Inflammatory macrophage treated with lipopolysaccharide for 4 hours (primary cell): ENCODE measurements around the gene SOX6.

Experiments used
- DNase-seq: peaks from one replicate; pipeline ENCODE4 v3.0.0-alpha.2; 2020

Gene SOX6

GRCh38 chr11:16262645-16262955, 93.7 kb downstream of the SOX6 start:
- no peak for DNase-seq

DNA sequence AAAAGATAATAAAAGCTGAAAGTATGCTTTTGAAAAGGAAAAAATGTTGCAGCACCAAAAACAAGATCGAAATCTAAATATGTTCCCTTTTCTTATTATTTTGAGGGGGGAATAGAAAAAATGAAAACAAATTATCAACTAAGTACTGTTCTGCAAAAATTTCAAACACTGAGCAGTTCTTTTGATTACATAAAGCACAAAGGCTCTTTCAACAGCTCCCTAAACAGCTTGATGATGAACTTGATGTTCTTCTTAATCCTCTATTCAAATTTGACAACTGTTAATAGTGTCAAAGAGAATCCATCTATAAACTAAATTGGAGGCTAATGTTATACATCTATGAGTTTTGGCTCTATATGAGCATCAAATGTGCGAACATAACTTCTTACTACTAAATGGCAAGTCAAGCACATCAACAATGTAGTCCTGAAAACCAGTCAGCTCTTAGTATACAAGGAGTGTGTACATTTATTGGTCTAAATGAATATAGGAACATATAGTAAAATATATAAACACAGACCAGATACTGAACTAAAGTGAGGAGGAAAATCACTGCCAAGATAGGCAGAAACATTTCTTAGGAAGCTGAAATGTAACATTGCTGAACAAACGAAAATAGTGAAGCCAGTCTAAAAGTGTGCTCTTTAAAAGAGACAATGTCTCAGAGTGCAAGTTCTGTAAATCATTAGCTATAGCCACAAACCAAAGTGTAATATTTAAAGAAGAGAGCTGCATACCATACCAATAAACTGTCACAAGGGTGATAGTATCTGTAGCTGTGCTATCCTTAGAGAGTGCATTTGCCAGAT, 94.3 kb downstream of the SOX6 start:
- DNase-seq, result no peak

- DNase-seq, result no peak
These were observed 104.0 kb downstream of the SOX6 start for GRCh38 chr11:16252373-16252772.

DNA sequence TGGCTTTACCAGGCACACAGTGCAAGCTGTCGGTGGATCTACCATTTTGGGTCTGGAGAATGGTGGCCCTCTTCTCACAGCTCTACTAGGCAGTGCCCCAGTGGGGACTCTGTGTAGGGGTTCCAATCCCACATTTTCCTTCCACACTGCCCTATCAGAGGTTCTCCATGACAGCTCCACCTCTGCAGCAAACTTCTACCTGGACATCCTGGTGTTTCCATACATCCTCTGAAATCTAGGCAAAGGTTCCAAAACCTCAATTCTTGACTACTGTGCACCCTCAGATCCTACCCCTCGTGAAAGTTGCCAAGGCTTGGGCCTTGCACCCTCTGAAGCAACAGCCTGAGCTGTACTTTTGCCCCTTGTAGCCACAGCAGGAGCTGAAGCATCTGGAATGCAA, 108.1 kb downstream of the SOX6 start:
- DNase-seq, result no peak

DNA sequence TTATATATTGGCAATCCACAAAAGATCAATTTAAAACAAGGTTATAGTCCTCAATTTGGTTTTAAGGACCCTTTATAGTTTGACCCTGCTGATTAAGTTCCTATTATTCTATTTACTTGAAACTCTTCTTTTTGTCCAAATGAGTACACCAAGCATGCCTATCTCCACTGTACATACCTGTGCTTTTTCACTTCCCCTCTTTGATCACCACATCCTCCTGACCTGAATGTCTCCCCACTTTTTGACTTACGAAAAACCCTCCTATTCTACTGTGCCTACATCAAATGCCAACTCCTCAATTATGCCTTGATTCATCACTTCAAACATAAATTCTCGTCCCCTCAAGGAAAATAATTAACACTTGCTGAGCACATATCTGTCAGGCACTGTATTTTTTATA, 113.5 kb downstream of the SOX6 start:
- no peak for DNase-seq

DNA sequence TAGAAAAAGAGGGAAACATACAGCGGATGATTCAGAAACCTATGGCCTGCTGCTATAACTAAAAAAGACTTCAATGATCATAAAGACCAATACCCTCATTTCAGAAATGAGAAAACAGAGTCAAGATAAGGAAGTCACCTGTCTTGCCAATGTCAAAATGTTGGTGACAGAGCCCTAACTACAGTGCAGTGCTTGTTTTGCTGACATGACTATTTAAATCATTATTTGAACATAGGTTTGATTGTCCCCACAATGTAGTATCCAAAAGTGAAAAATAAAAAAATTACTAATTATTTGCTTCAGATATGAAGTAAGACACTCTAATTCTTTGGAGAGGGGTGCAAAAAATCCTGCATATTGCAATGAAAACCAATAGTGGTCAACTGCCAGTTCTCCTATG, 115.7 kb downstream of the SOX6 start:
- DNase-seq, result no peak

GRCh38 chr11:16239141-16240105, 116.9 kb downstream of the SOX6 start:
- DNase-seq, result no peak

DNA sequence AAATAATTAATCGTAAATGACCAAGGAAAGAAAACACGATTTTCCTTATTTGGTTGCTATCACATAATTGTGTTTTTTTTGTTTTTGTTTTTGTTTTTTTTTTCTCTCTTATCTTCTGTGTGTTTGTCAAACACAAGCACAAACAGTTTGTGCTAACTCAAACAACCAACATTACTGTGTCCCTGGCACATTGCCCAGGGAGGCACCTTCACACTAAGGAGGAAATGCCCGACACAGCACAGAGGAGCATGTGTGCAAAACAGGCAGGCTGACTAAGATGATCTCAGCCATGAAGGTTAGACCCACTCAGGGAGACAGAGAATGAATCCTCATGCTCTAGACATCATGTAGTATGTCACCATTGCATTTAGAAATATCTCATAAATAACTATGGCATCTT, 130.1 kb downstream of the SOX6 start:
- no peak for DNase-seq

DNA sequence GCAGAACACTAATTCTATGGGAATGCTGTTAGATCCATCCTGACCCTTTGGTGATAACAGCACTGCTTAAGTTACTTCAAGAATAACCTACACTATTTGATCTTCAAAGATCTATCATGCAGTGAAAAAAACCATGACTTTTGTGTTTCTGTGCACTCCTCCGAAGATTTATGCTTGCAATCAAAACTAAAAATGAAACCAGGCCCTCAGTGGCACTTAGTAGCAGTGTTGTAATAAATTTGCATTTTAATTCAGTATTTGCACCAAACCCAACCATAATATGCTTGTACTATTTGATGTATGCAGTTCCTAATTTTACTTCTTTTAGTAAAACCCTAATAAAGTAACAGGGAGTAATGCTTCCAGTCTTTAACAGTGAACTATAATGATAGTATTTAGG, 130.7 kb downstream of the SOX6 start:
- no peak for DNase-seq

GRCh38 chr11:16223558-16223957, 132.8 kb downstream of the SOX6 start:
- no peak for DNase-seq

DNA sequence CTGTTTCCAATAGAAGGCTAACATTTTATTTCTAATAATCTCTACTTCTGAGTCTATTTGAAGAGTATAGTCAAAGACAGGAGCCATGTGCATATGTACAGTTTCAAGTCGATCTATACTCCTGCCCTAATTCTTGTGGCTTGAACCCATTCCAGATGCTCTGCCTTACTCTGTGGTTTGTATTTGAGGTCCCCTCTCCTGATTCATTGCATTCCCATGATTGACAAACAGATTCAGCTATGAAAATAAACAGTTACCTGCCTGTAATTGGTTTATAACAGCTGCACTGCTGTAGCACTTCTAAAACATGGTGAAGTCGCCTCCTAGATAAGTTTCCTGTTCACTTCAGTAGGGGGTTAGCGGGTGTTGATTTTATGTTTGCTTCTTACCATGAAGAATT, 138.7 kb downstream of the SOX6 start:
- no peak for DNase-seq

DNA sequence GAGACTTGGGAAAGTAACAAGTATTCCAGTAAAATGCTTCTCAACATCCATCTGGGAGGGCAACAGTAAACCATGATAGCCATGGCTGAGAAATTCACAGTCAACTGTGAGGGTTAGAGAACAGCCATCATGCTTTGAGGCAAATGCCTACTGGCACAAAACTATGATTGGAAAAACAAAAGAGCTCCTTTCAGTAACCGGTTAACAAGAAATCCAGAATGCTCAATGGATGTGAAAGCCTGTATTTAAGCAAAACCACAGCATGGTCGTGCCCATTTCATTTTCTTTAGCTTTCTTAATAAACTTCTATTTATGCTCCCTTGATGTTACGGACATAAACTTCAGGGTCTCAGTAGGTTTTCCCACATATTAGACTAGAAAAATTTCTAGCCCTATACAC, 139.5 kb downstream of the SOX6 start:
- DNase-seq, result no peak

DNA sequence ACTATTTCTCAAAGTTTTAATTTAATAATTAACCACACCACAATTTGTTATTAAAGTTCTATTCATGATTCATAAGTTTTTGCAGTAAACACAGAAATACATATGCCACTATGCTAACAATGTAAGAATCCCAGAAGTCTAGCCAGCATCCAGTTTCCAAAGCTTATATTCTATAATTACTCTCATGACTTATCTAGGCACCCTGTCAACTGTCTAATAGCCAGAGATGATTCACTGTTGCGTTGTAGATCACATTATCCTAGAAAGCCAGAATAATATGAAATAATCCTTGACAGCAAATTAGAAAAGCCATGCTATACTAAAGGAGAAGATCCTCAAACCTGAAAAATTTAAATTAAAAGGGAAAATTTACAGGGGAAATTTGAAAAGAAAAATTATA, 141.0 kb downstream of the SOX6 start:
- DNase-seq, result no peak

GRCh38 chr11:16211407-16211806, 144.9 kb downstream of the SOX6 start:
- no peak for DNase-seq

- DNase-seq, result no peak
These were observed 152.1 kb downstream of the SOX6 start for GRCh38 chr11:16204261-16204660.

GRCh38 chr11:16195651-16196050, 160.7 kb downstream of the SOX6 start:
- DNase-seq, result no peak

DNA sequence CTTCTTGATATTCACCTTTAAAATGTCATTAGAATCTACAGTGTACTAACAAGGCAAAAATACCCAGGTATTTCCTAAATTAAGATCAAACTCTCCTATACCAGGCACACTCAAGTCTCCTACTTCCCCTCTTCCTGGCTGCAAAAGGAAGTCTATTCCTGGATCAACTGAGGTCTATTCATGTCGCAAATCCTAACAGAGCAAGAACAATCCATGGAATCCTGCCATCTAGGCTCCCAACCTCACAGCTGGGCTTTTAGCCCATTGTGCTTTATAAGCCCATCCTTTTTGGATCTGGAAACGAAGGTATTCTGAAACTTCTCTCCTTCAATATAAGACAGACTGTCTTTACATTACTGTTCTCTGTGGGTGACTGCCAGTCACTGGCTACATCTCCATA, 161.8 kb downstream of the SOX6 start:
- DNase-seq, result no peak

DNA sequence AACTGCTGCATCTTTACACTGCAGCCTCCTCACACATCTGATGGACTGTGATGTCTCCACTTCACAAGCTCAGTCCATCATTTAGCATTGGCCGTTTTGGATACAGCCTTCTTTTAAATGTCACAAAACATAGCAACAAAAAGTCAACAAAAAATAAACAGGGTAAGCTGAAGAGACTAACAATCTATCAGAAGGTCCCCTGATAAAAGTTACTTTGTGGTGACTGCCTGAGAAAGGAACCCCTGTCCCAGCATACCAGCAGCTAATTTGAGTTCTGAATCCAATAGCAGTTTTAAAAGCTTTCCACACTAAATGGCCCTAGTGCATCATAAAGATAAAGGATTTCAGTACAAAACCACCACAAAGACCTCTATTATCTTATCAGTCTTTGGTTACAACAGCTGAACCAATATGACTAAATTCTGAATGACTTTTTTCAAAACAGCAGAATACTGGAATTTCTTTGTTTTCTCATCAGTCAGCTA, 162.4 kb downstream of the SOX6 start:
- DNase-seq, result no peak

DNA sequence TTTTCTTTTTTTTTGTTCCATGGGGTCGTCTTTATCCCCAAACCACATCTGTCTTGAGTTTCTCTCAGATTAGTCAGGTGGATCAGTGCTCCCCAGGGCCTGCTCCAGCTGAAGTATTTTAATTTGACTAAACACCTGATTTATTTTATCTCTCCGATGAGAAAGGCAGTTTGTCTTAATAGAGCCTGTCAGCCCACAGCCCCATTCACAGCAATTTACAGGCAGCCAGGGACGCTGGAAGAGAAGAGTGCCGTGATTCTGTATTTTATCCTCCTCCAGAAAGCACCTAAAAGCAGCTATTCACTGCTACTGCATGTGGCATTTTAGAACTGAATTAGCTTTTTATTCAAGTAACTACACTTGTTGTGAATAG, 164.5 kb downstream of the SOX6 start:
- no peak for DNase-seq

DNA sequence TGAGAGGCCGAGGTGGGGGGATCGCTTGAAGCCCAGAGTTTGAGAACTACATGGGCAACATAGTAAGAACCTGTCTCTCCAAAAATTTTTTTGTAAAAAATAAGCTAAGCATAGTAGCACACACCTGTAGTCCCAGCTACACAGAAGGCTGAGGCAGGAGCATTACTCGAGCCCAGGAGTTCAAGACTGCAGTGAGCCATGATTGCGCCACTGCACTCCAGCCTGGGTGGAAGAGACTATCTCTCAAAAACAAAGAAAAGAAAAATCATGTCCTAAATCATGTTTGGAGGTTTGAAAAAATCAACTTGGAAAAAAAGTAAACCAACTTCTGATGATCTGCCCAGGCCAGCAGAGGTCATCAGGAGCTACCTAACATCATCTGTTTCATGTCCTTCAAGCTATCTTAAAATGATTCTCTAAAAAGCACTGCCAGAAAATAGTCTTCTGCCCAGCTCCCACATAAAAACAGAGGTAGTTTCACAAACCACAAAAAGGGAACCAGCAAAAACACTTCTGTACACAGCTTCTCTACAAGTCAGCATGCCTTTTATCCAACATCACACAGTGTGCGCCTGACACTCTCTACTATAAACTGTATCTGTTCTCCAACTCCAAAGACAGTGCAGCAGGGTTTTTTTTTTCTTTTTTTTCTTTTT, 165.0 kb downstream of the SOX6 start:
- no peak for DNase-seq

GRCh38 chr11:16186680-16187079, 169.7 kb downstream of the SOX6 start:
- DNase-seq, result no peak

DNA sequence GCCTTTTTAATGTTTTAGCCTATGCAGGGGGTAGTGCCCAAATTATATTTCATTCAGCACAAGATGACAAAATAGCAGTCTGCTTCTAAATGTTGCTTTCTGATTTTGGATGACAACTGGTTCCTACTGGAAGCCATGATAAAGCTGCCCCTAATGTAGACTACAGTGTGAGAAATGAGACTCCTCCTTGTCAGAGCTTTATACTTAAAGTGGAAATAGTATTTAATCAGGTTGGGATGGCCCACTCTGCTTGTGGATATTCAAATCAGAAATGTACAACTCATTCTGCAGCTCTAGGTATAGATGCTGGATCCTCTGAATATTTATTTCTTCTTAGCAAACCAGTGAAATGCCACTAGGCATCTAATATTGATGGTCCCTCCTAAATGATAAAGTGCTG, 171.3 kb downstream of the SOX6 start:
- no peak for DNase-seq

DNA sequence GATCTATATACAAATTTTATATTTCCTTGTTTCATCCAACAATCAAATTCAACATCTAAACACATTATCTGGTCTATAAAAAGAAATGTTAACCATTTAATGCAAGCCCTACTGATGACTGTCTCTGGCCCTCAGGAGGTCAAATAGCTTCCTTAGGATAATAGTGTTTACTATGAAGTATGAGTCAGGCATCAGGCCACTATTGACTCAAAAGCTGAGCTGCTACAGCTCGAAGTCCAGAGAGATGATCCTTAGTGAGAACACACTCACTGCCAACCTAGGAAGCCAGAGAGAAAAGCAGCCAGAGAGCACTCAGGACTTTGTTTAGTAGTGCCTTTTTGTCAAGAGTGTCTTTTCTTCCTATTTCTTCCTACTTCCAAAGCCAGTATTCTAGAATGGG, 171.8 kb downstream of the SOX6 start:
- no peak for DNase-seq

GRCh38 chr11:16182553-16182952, 173.8 kb downstream of the SOX6 start:
- no peak for DNase-seq
